Measurements from ENCODE around the gene TEX26. TPM values are rescaled to one million over a fixed set of nuclear protein-coding genes. Genes with fewer than 3 reads are reported as not detected.

TEX26 gene
- total RNA-seq, 4 donors from 2014 or later, result 0.69 to 0.97 TPM; not detected in 2

GRCh38 chr13:30895773-30896172 is 36.7 kb upstream of the TEX26 start:
- Histone ChIP-seq H3K36me3 (no peaks in the 10 kb centered on the region), H3K27ac (replicated peaks in 1 of 4) (peak overlapping the region; percentile 46 to 55 (median 50)), H3K4me1 (peaks cover 12 to 18% (median 15%) of the 10 kb centered on the region in 4 donors), H3K9me3 (no peaks in the 10 kb centered on the region), H3K27me3 (no peaks in the 10 kb centered on the region), H3K4me3 (no peak overlapping the region)
- intact Hi-C loops (cut with DNase I), result no loop called here
- TF ChIP-seq POLR2AphosphoS5 (IDR thresholded peaks at IDR 0.05) (peak; percentile 45 to 56), POLR2A (IDR thresholded peaks at IDR 0.05; ENCODE audit: low read depth) (no peak), CTCF (IDR thresholded peaks at IDR 0.05) (no peak), EP300 (IDR thresholded peaks at IDR 0.05) (no peak)
- WGBS, result 56% methylated on average over 4 of the region's 4 CpGs
- no peak for DNase-seq (ENCODE audit: extremely low spot score)

- no peak for DNase-seq (ENCODE audit: extremely low spot score)
- H3K36me3 ChIP-seq, result no peaks in the 10 kb centered on the region
- intact Hi-C loops (cut with DNase I), result no loop called here
- TF ChIP-seq EP300 (IDR thresholded peaks at IDR 0.05) (no peak), CTCF (IDR thresholded peaks at IDR 0.05) (no peak)
- H3K9me3 ChIP-seq, result no peaks in the 10 kb centered on the region
- peak overlapping the region; percentile 42 to 63 (median 54) for H3K27ac ChIP-seq (replicated peaks in 1 of 4)
- H3K4me1 ChIP-seq, result peaks cover 12 to 18% (median 15%) of the 10 kb centered on the region in 4 donors
- no peak overlapping the region for H3K4me3 ChIP-seq
- H3K27me3 ChIP-seq, result no peaks in the 10 kb centered on the region
Measured at GRCh38 chr13:30898070-30898469, 34.4 kb upstream of the TEX26 start.

GRCh38 chr13:30898678-30899241 is 33.7 kb upstream of the TEX26 start:
- Histone ChIP-seq H3K27ac (replicated peaks in 1 of 4) (peak overlapping the region; percentile 42 to 63 (median 54)), H3K4me1 (peaks cover 10 to 18% (median 15%) of the 10 kb centered on the region in 4 donors), H3K9me3 (no peaks in the 10 kb centered on the region), H3K4me3 (no peak overlapping the region), H3K36me3 (no peaks in the 10 kb centered on the region), H3K27me3 (no peaks in the 10 kb centered on the region)
- no peak for TF ChIP-seq POLR2A (IDR thresholded peaks at IDR 0.05; ENCODE audit: low read depth)
- TF ChIP-seq POLR2AphosphoS5 (IDR thresholded peaks at IDR 0.05), result peak; percentile 67 to 78
- TF ChIP-seq EP300 (IDR thresholded peaks at IDR 0.05), result peak; percentile 2
- TF ChIP-seq CTCF (IDR thresholded peaks at IDR 0.05), result no peak
- WGBS, result 58% methylated on average over 7 of the region's 7 CpGs
- DNase-seq (ENCODE audit: extremely low spot score), result no peak
- intact Hi-C loops (cut with DNase I), result no loop called here

GRCh38 chr13:30900436-30900835 is 32.0 kb upstream of the TEX26 start:
- intact Hi-C loops (cut with DNase I), result no loop called here
- 88% methylated on average over 4 of the region's 4 CpGs for WGBS
- DNase-seq (ENCODE audit: extremely low spot score), result no peak
- Histone ChIP-seq H3K4me1 (peaks cover 11 to 18% (median 16%) of the 10 kb centered on the region in 4 donors), H3K4me3 (no peak overlapping the region), H3K27ac (replicated peaks in 1 of 4) (peak overlapping the region in 3 of 4 donors; percentile 20 to 58 (median 50)), H3K36me3 (no peaks in the 10 kb centered on the region), H3K9me3 (no peaks in the 10 kb centered on the region), H3K27me3 (peaks cover 0 to 3% (median 0%) of the 10 kb centered on the region in 4 donors)
- no peak for TF ChIP-seq CTCF (IDR thresholded peaks at IDR 0.05)
- no peak for TF ChIP-seq POLR2A (IDR thresholded peaks at IDR 0.05; ENCODE audit: low read depth)
- no peak for TF ChIP-seq EP300 (IDR thresholded peaks at IDR 0.05)
- TF ChIP-seq POLR2AphosphoS5 (IDR thresholded peaks at IDR 0.05), result no peak

All from esophagus muscularis mucosa (tissue), 4 donors.